HepG2 (cell line): ENCODE measurements around the gene UBE2QL1. TPM values are rescaled to one million over a fixed set of nuclear protein-coding genes. Genes with fewer than 3 reads are reported as not detected.

Experiments used
- CBX1 ChIP-seq: IDR thresholded peaks from one replicate; pipeline ENCODE4 v1.6.1; 2016; ENCODE audit warnings: antibody characterized with exemption, low read depth
- CBX5 ChIP-seq: sonication (generic); formaldehyde crosslinking; IDR thresholded peaks from 2 replicates; pipeline ENCODE4 v1.4.0; 2020; ENCODE audit warnings: missing genetic modification reagents, borderline replicate concordance
- CREB1 ChIP-seq, 2 experiments: fragments of 450-650 bp in 1 of 2; IDR thresholded peaks; 2 replicates each; pipeline ENCODE4 v1.6.1; 2016 to 2017; ENCODE audit warnings: control low read depth in 1 of 2, mild to moderate bottlenecking in 1 of 2, missing compliant biosample characterization in 1 of 2, missing genetic modification characterization in 1 of 2
- EZH2 ChIP-seq: conservative IDR thresholded peaks from 2 replicates; pipeline ENCODE4 v1.6.1; 2012; ENCODE audit warnings: mild to moderate bottlenecking, low read depth, low read length, moderate library complexity
- HNRNPK ChIP-seq: fragments of 200-400 bp; formaldehyde crosslinking; IDR thresholded peaks from 2 replicates; pipeline ENCODE4 v1.6.1; 2018; ENCODE audit warnings: low read length, low read depth, moderate library complexity, mild to moderate bottlenecking; ENCODE audit not compliant: poor library complexity, severe bottlenecking
- HNRNPUL1 ChIP-seq: fragments of 200-400 bp; formaldehyde crosslinking; IDR thresholded peaks from 2 replicates; pipeline ENCODE4 v1.6.1; 2017; ENCODE audit warnings: low read depth, mild to moderate bottlenecking, low read length, moderate library complexity
- KLF11 ChIP-seq: IDR thresholded peaks from 2 replicates; pipeline ENCODE4 v1.6.1; 2016; ENCODE audit warnings: missing compliant biosample characterization
- MIXL1 ChIP-seq: IDR thresholded peaks from 2 replicates; pipeline ENCODE4 v1.6.1; 2016
- NFATC3 ChIP-seq: sonication (generic); formaldehyde crosslinking; IDR thresholded peaks from 2 replicates; pipeline ENCODE4 v1.5.1; 2020; ENCODE audit warnings: mild to moderate bottlenecking, missing genetic modification reagents
- NFE2L1 ChIP-seq: sonication (generic); formaldehyde crosslinking; IDR thresholded peaks from 2 replicates; pipeline ENCODE4 v1.4.0; 2020; ENCODE audit warnings: missing genetic modification reagents, mild to moderate bottlenecking, borderline replicate concordance
- NFKBIZ ChIP-seq: IDR thresholded peaks from 2 replicates; pipeline ENCODE4 v1.6.1; 2018; ENCODE audit warnings: missing genetic modification reagents, missing compliant biosample characterization
- NR3C1 ChIP-seq: sonication (generic); formaldehyde crosslinking; IDR thresholded peaks from 2 replicates; pipeline ENCODE4 v1.4.0; 2020; ENCODE audit warnings: missing genetic modification reagents
- PHF21A ChIP-seq: sonication (generic); formaldehyde crosslinking; IDR thresholded peaks from 2 replicates; pipeline ENCODE4 v1.5.0; 2020; ENCODE audit warnings: mild to moderate bottlenecking, missing genetic modification reagents
- RELA ChIP-seq: sonication (generic); formaldehyde crosslinking; IDR thresholded peaks from 2 replicates; pipeline ENCODE4 v1.4.0; 2020; ENCODE audit warnings: missing genetic modification reagents
- SETDB1 ChIP-seq: sonication (generic); formaldehyde crosslinking; IDR thresholded peaks from 2 replicates; pipeline ENCODE4 v1.5.1; 2020; ENCODE audit warnings: missing genetic modification reagents, mild to moderate bottlenecking, borderline replicate concordance
- TBX2 ChIP-seq: sonication (generic); formaldehyde crosslinking; IDR thresholded peaks from 2 replicates; pipeline ENCODE4 v1.5.0; 2020; ENCODE audit warnings: missing genetic modification reagents, mild to moderate bottlenecking, borderline replicate concordance
- TRIM24 ChIP-seq: sonication (generic); formaldehyde crosslinking; IDR thresholded peaks from 2 replicates; pipeline ENCODE4 v1.8.0; 2022; ENCODE audit warnings: mild to moderate bottlenecking, missing genetic modification reagents
- YY1 ChIP-seq: IDR thresholded peaks from 2 replicates; pipeline ENCODE4 v1.6.1; 2011; ENCODE audit warnings: low read length, low read depth, moderate library complexity, mild to moderate bottlenecking; ENCODE audit not compliant: insufficient read depth, insufficient replicate concordance
- ZFP62 ChIP-seq: sonication (generic); formaldehyde crosslinking; IDR thresholded peaks from 2 replicates; pipeline ENCODE4 v1.4.0; 2020; ENCODE audit warnings: missing genetic modification reagents
- ZNF205 ChIP-seq: IDR thresholded peaks from 2 replicates; pipeline ENCODE4 v1.6.1; 2018; ENCODE audit warnings: missing biosample characterization, missing genetic modification reagents
- ZNF263 ChIP-seq: sonication (generic); formaldehyde crosslinking; IDR thresholded peaks from 2 replicates; pipeline ENCODE4 v1.4.0; 2020; ENCODE audit warnings: missing genetic modification reagents
- ZNF441 ChIP-seq: sonication (generic); formaldehyde crosslinking; IDR thresholded peaks from 2 replicates; pipeline ENCODE4 v1.7.0; 2021; ENCODE audit warnings: missing genetic modification reagents, borderline replicate concordance
- ZNF446 ChIP-seq: sonication (generic); formaldehyde crosslinking; IDR thresholded peaks from 2 replicates; pipeline ENCODE4 v1.5.0; 2020; ENCODE audit warnings: mild to moderate bottlenecking, missing genetic modification reagents
- ZNF772 ChIP-seq: sonication (generic); formaldehyde crosslinking; IDR thresholded peaks from 2 replicates; pipeline ENCODE4 v1.5.0; 2020; ENCODE audit warnings: mild to moderate bottlenecking, missing genetic modification reagents
- ZNF792 ChIP-seq: IDR thresholded peaks from 2 replicates; pipeline ENCODE4 v1.6.1; 2016
- ZSCAN31 ChIP-seq: sonication (generic); formaldehyde crosslinking; IDR thresholded peaks from 2 replicates; pipeline ENCODE4 v1.5.0; 2020; ENCODE audit warnings: low read depth, mild to moderate bottlenecking, missing genetic modification reagents
- polyA plus RNA-seq, 8 experiments: library from polyadenylated mRNA; depleted of rRNA in 3 of 8; stranded (reverse) in 7 of 8; unstranded in 1 of 8; fragments of >200 nt; fragmentation: Illumina TruSeq in 4 of 8; extraction: Trizol in 4 of 8; gene quantifications; 2 replicates each; pipeline versions ENCODE4 v1.2.1 to v1.2.3, GENCODE V29; 2011 to 2016; ENCODE audit warnings: low read depth in 4 of 8, missing spikeins in 1 of 8, mixed read lengths in 1 of 8; ENCODE audit not compliant: insufficient read depth in 1 of 8
- total RNA-seq, 5 experiments: library from RNA; depleted of rRNA; stranded (reverse); fragments of >200 nt; fragmentation: Illumina TruSeq; extraction: Trizol; gene quantifications; 2 replicates each; pipeline ENCODE4 v1.2.3, GENCODE V29; 2016; ENCODE audit warnings: low read depth in 1 of 5
- TF ChIP-seq, protein P1 (sequence below): sonication (generic); formaldehyde crosslinking; IDR thresholded peaks from 2 replicates; pipeline ENCODE4 v1.5.1; 2020; ENCODE audit warnings: mild to moderate bottlenecking, missing genetic modification reagents, borderline replicate concordance

Gene UBE2QL1
- total and polyA plus RNA-seq, 2 of the 13 experiments (the other 11 are each of a cell fraction or from before 2014, with no cell fraction given) = not detected

DNA sequence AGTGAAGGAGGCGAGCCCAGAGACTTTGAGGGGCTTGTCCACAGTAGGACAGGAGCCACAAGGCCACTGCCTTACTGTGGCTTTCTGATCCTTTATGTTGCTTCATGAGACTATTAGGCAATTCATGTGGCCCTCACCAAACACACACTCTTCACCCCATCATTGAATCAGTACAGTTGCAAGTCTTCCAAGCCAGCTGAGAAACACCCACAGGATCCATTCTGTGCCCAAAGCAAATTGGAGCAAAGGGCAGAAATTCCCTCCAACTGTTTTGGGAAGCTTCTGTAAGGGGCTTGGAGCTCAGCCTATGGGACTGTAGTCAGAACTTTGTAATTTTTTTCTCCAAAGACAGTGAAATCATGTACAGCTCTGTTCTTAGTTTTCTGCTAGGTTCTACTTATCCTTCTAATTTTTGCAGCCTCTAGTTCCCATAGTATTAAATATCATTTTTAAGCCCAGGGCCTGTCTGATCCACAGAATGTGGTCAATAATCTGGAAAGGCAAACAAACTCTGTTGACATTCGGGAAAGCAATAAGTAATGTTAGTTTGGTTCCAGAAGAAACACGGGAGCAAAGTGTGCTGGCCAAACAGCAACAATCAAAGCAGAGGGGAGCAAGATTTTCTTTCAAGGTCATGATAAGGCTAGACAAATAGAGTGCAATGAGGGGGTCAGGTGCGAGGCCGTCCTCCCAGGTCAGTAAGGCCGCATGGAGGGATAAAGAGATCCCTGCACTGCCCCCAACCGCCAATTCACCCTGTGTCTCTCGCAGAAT, 47.0 kb downstream of the UBE2QL1 start (continued):
- TF ChIP-seq, protein P1, sequence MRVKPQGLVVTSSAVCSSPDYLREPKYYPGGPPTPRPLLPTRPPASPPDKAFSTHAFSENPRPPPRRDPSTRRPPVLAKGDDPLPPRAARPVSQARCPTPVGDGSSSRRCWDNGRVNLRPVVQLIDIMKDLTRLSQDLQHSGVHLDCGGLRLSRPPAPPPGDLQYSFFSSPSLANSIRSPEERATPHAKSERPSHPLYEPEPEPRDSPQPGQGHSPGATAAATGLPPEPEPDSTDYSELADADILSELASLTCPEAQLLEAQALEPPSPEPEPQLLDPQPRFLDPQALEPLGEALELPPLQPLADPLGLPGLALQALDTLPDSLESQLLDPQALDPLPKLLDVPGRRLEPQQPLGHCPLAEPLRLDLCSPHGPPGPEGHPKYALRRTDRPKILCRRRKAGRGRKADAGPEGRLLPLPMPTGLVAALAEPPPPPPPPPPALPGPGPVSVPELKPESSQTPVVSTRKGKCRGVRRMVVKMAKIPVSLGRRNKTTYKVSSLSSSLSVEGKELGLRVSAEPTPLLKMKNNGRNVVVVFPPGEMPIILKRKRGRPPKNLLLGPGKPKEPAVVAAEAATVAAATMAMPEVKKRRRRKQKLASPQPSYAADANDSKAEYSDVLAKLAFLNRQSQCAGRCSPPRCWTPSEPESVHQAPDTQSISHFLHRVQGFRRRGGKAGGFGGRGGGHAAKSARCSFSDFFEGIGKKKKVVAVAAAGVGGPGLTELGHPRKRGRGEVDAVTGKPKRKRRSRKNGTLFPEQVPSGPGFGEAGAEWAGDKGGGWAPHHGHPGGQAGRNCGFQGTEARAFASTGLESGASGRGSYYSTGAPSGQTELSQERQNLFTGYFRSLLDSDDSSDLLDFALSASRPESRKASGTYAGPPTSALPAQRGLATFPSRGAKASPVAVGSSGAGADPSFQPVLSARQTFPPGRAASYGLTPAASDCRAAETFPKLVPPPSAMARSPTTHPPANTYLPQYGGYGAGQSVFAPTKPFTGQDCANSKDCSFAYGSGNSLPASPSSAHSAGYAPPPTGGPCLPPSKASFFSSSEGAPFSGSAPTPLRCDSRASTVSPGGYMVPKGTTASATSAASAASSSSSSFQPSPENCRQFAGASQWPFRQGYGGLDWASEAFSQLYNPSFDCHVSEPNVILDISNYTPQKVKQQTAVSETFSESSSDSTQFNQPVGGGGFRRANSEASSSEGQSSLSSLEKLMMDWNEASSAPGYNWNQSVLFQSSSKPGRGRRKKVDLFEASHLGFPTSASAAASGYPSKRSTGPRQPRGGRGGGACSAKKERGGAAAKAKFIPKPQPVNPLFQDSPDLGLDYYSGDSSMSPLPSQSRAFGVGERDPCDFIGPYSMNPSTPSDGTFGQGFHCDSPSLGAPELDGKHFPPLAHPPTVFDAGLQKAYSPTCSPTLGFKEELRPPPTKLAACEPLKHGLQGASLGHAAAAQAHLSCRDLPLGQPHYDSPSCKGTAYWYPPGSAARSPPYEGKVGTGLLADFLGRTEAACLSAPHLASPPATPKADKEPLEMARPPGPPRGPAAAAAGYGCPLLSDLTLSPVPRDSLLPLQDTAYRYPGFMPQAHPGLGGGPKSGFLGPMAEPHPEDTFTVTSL (CRISPR knock-in tag) = no peak
- TF ChIP-seq ZNF263 (peak; percentile 54; the same call in 1 of the 2 replicates), TBX2 (peak; percentile 59), HNRNPUL1 (no peak), ZNF446 (no peak), NFATC3 (CRISPR knock-in tag) (no peak), ZNF205 (CRISPR knock-in tag) (no peak), YY1 (no peak), KLF11 (no peak), RELA (no peak), CBX5 (CRISPR knock-in tag) (no peak), ZFP62 (CRISPR knock-in tag) (no peak), PHF21A (CRISPR knock-in tag) (peak; percentile 63; the same call in 1 of the 2 replicates), ZNF441 (CRISPR knock-in tag) (no peak), ZNF792 (CRISPR knock-in tag) (no peak), SETDB1 (CRISPR knock-in tag) (no peak), ZNF772 (CRISPR knock-in tag) (no peak), NR3C1 (CRISPR knock-in tag) (no peak), NFE2L1 (CRISPR knock-in tag) (no peak), HNRNPK (no peak), NFKBIZ (no peak), TRIM24 (CRISPR knock-in tag) (no peak), MIXL1 (no peak), EZH2 (no peak), CREB1 (IDR thresholded peaks at IDR 0.05) (no peak), CREB1 (CRISPR knock-in tag; IDR thresholded peaks at IDR 0.05) (no peak), ZSCAN31 (CRISPR knock-in tag) (no peak), CBX1 (no peak)
